Adipocyte (in vitro differentiated cells): ENCODE data around the gene GPHN.

Experiments used
- DNase-seq: peaks from one replicate; pipeline ENCODE4 v3.0.0-alpha.2; 2015; ENCODE audit warnings: low read depth
- H3K27me3 ChIP-seq: replicated peaks from 2 replicates; pipeline ENCODE4 v1.7.0; 2013; ENCODE audit warnings: mild to moderate bottlenecking, low read length, moderate library complexity; ENCODE audit not compliant: control insufficient read depth, insufficient read depth
- H3K36me3 ChIP-seq: 2 replicates; pipeline ENCODE4 v1.7.0; 2013; ENCODE audit warnings: low read length, mild to moderate bottlenecking, moderate library complexity; ENCODE audit not compliant: control insufficient read depth, insufficient read depth, severe bottlenecking
- H3K4me1 ChIP-seq: 2 replicates; pipeline ENCODE4 v1.7.0; 2013; ENCODE audit warnings: mild to moderate bottlenecking, low read length, moderate library complexity; ENCODE audit not compliant: control insufficient read depth, insufficient read depth
- H3K4me3 ChIP-seq: 2 replicates; pipeline ENCODE4 v1.7.0; 2013; ENCODE audit warnings: mild to moderate bottlenecking, low read length, moderate library complexity
- H3K9ac ChIP-seq: 2 replicates; pipeline ENCODE4 v1.7.0; 2013; ENCODE audit warnings: mild to moderate bottlenecking, low read length, moderate library complexity
- H3K9me3 ChIP-seq: 2 replicates; pipeline ENCODE4 v1.7.0; 2013; ENCODE audit warnings: mild to moderate bottlenecking, low read length, moderate library complexity; ENCODE audit not compliant: control insufficient read depth

The GPHN gene

GRCh38 chr14:66503532-66503931 lies 4.4 kb upstream of the GPHN start:
- peaks cover 7% of the 10 kb centered on the region for H3K4me1 ChIP-seq
- no peaks in the 10 kb centered on the region for H3K36me3 ChIP-seq
- H3K4me3 ChIP-seq, result no peak overlapping the region
- H3K9ac ChIP-seq, result no peak overlapping the region
- no peaks in the 10 kb centered on the region for H3K27me3 ChIP-seq
- DNase-seq, result peak; percentile 21
- H3K9me3 ChIP-seq, result no peaks in the 10 kb centered on the region

DNA sequence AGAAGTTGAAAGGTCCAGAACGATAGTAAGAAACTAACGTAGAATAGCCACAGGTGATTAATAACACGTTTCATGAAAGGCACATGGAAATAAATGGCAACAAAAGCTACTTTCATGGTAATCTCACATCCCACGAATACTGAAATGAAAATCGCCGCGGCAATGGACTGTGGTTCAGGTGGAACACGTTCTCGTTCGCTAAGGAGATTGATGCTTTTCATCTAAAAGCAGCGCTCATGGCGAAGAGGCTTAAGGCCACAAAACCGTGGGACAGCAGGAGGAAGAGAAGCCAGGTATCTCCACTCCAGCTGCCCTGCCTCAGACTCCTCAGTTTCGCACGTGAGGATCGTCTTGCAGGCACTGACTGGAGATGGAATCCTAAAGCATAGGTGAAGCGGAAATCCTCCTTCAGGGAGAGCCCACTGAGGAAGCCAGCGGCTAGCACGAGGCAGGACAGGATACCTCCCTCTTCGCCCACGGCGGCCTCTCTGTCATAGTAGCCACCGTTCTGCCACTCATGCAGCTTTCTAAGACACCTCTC lies 696 bp upstream of the GPHN start:
- Histone ChIP-seq H3K36me3 (no peaks in the 10 kb centered on the region), H3K27me3 (no peaks in the 10 kb centered on the region), H3K9ac (peak overlapping the region; percentile 91), H3K4me1 (peaks cover 17% of the 10 kb centered on the region), H3K4me3 (peak overlapping the region; percentile 98), H3K9me3 (no peaks in the 10 kb centered on the region)
- DNase-seq, result no peak

DNA sequence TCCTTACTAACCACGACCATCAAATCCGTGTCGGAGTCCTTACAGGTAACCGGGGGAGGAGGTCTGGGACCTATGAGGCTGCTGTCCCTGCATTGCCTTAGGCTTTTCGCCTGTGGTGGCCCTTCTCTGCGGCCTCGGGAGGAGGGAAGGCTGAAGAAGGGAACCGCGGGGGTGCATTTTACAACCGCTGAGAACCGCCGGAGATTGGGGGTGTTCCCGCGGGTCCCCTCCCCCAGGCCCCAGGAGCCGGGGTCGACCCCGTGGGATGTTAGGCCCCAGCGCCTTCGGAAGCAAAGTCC lies 549 bp downstream of the GPHN start:
- Histone ChIP-seq H3K9me3 (no peaks in the 10 kb centered on the region), H3K27me3 (no peaks in the 10 kb centered on the region), H3K4me3 (peak overlapping the region; percentile 98), H3K36me3 (no peaks in the 10 kb centered on the region), H3K9ac (peak overlapping the region; percentile 91), H3K4me1 (peaks cover 18% of the 10 kb centered on the region)
- no peak for DNase-seq

- peak; percentile 63 for DNase-seq
- Histone ChIP-seq H3K36me3 (no peaks in the 10 kb centered on the region), H3K27me3 (no peaks in the 10 kb centered on the region), H3K4me3 (peak overlapping the region; percentile 98), H3K4me1 (peaks cover 21% of the 10 kb centered on the region), H3K9me3 (no peaks in the 10 kb centered on the region), H3K9ac (peak overlapping the region; percentile 91)
Observed at GRCh38 chr14:66508846-66509621, 1.1 kb downstream of the GPHN start.

DNA sequence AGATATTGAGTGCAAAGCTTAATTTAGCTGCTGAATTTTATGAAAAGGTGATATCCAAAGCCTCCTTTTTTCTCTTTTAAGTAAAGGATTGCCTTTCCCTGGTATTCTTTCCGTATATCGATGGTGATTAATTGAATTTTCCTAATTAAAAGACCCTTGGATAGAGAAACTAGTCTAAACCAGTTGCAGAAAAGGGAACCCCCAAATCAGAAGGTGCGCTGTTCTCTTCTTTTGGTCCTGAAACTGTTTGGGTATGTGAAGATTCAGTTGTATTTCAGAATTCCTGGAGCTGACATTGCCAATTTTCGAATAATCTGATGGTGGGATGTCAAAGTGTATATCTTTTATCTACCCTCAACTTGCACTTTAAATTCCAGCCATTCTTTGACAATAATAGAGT lies 1.9 kb downstream of the GPHN start:
- peak overlapping the region; percentile 98 for H3K4me3 ChIP-seq
- H3K4me1 ChIP-seq, result peaks cover 30% of the 10 kb centered on the region
- H3K9ac ChIP-seq, result peak overlapping the region; percentile 91
- H3K36me3 ChIP-seq, result no peaks in the 10 kb centered on the region
- no peaks in the 10 kb centered on the region for H3K27me3 ChIP-seq
- peak; percentile 30 for DNase-seq
- H3K9me3 ChIP-seq, result no peaks in the 10 kb centered on the region

- Histone ChIP-seq H3K9me3 (no peaks in the 10 kb centered on the region), H3K4me3 (no peak overlapping the region), H3K4me1 (peaks cover 29% of the 10 kb centered on the region), H3K36me3 (no peaks in the 10 kb centered on the region), H3K27me3 (no peaks in the 10 kb centered on the region), H3K9ac (no peak overlapping the region)
- DNase-seq, result no peak
Observed at GRCh38 chr14:66511849-66512248, 3.9 kb downstream of the GPHN start.

DNA sequence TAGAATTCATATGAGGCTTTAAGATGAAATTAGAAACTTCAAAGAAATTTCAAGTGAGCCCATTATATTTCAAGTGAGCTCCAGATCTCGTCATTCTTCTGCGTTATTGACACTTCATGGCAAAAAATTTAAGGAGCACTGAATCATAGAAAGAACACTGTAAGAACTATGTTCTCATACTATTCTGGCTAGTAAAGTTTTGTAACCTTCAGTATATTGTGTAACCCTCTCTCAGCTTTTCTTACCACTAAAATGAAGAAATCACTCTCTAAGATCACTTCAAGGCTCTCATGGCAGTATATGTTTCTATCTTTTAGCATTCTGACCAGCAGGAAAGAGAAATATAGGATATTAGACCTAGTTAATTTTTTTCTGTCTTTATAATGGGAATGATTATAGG lies 6.3 kb downstream of the GPHN start:
- peaks cover 23% of the 10 kb centered on the region for H3K4me1 ChIP-seq
- peak; percentile 73 for DNase-seq
- H3K9ac ChIP-seq, result no peak overlapping the region
- H3K4me3 ChIP-seq, result no peak overlapping the region
- no peaks in the 10 kb centered on the region for H3K36me3 ChIP-seq
- no peaks in the 10 kb centered on the region for H3K9me3 ChIP-seq
- no peaks in the 10 kb centered on the region for H3K27me3 ChIP-seq

GRCh38 chr14:66530526-66530925 lies 22.6 kb downstream of the GPHN start:
- no peaks in the 10 kb centered on the region for H3K9me3 ChIP-seq
- no peak overlapping the region for H3K9ac ChIP-seq
- no peak overlapping the region for H3K4me3 ChIP-seq
- H3K27me3 ChIP-seq, result no peaks in the 10 kb centered on the region
- no peaks in the 10 kb centered on the region for H3K4me1 ChIP-seq
- no peak for DNase-seq
- no peaks in the 10 kb centered on the region for H3K36me3 ChIP-seq

GRCh38 chr14:66539034-66539433 lies 31.1 kb downstream of the GPHN start:
- Histone ChIP-seq H3K36me3 (no peaks in the 10 kb centered on the region), H3K4me1 (no peaks in the 10 kb centered on the region), H3K9me3 (no peaks in the 10 kb centered on the region), H3K9ac (no peak overlapping the region), H3K27me3 (no peaks in the 10 kb centered on the region), H3K4me3 (no peak overlapping the region)
- no peak for DNase-seq

DNA sequence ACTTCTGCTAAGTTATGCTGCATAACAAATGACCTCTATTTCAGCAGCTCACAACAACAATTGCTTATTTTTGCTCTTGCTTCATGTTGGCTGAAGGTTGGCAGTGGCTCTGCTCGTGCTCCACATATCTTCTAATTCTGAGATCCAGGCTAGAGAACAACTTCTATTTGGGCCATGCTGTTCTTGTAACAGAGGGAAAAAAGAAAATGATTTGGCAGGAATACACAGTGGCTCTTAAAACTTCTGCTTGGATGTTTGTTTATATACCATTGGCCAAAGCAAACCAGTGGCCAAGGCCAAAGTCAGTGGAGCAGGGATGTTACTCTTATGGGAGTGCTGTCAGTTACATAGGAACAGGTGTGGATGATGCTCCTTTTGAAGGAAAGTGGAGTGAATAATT lies 32.1 kb downstream of the GPHN start:
- H3K27me3 ChIP-seq, result no peaks in the 10 kb centered on the region
- H3K9ac ChIP-seq, result no peak overlapping the region
- no peaks in the 10 kb centered on the region for H3K9me3 ChIP-seq
- no peaks in the 10 kb centered on the region for H3K4me1 ChIP-seq
- no peaks in the 10 kb centered on the region for H3K36me3 ChIP-seq
- H3K4me3 ChIP-seq, result no peak overlapping the region
- DNase-seq, result no peak

DNA sequence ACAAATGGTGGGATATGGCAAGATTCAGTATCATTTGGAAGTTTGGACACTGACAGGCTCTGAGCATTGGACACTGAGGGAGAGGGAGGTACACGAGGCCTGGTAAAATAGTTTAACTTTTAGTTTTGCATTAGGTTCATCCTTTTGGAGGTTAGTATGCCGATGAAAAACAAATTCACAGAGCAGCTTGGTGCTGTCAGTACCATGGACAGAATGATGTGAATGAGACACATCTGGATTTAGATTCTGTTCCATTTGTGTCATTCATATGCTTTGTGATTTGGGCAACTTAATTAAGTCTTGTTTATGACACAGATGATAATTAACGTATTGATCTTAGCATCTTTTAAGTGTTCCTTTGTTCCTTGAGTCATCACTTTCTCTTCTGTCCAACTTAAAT lies 33.7 kb downstream of the GPHN start:
- Histone ChIP-seq H3K4me1 (no peaks in the 10 kb centered on the region), H3K27me3 (no peaks in the 10 kb centered on the region), H3K9me3 (no peaks in the 10 kb centered on the region), H3K9ac (no peak overlapping the region), H3K36me3 (no peaks in the 10 kb centered on the region), H3K4me3 (no peak overlapping the region)
- peak; percentile 1 for DNase-seq

GRCh38 chr14:66543996-66544395 lies 36.0 kb downstream of the GPHN start:
- no peak for DNase-seq
- no peak overlapping the region for H3K9ac ChIP-seq
- no peaks in the 10 kb centered on the region for H3K4me1 ChIP-seq
- H3K36me3 ChIP-seq, result no peaks in the 10 kb centered on the region
- H3K9me3 ChIP-seq, result no peaks in the 10 kb centered on the region
- H3K4me3 ChIP-seq, result no peak overlapping the region
- H3K27me3 ChIP-seq, result no peaks in the 10 kb centered on the region
